Endothelial cell of umbilical vein (primary cell): ENCODE data around the gene MCTP1. TPM values are rescaled to one million over a fixed set of nuclear protein-coding genes. Genes with fewer than 3 reads are reported as not detected.

ENCODE experiments used
- BruUV-seq: library from RNA; stranded (reverse); fragments of 400-500 nt; replicated peaks from 2 replicates; lab custom pipeline; 2021; lab: Mats Ljungman, UMichigan
- CTCF ChIA-PET: fragments of 300-600, 350-600 bp; sonication (Branson Sonifier 250); formaldehyde crosslinking; loops from one replicate; lab custom pipeline; 2021; ENCODE audit warnings: antibody characterized with exemption, inconsistent platforms; lab: Charles Lee
- POLR2A ChIA-PET: fragments of 300-600, 350-600 bp; sonication (Branson Sonifier 250); formaldehyde crosslinking; loops from one replicate; lab custom pipeline; 2021; ENCODE audit warnings: antibody characterized with exemption, inconsistent platforms; lab: Charles Lee
- DNase-seq: peaks from one replicate; pipeline ENCODE4 v3.0.0-alpha.2; 2011; ENCODE audit warnings: low read depth, low spot score
- FAIRE-seq: peaks from 2 replicates; lab custom pipeline; 2011; peaks lifted over from hg19 to GRCh38; lab: Jason Lieb, UNC
- H2AFZ ChIP-seq: 2 replicates; pipeline ENCODE4 v1.6.0; 2012; ENCODE audit warnings: low read depth, low read length, control low read depth, inconsistent platforms
- H3K27ac ChIP-seq: 2 replicates; pipeline ENCODE4 v1.5.1; 2011; ENCODE audit warnings: low read depth, mild to moderate bottlenecking, control low read depth, low read length, moderate library complexity; ENCODE audit not compliant: insufficient read depth
- H3K27me3 ChIP-seq, 2 experiments: 2 replicates each; pipeline versions ENCODE4 v1.6.0 to v1.6.1; 2011; ENCODE audit warnings: low read length in 2 of 2, mixed read lengths in 1 of 2; ENCODE audit not compliant: control insufficient read depth in 2 of 2, insufficient read depth in 2 of 2
- H3K36me3 ChIP-seq, 2 experiments: 2 replicates in 1 of 2; 3 replicates in 1 of 2; pipeline ENCODE4 v1.5.1; 2011; ENCODE audit warnings: low read length in 2 of 2, mild to moderate bottlenecking in 1 of 2, moderate library complexity in 1 of 2; ENCODE audit not compliant: control insufficient read depth in 2 of 2, insufficient read depth in 2 of 2; ENCODE audit errors: extremely low read depth in 1 of 2
- H3K4me1 ChIP-seq: 3 replicates; pipeline ENCODE4 v1.5.1; 2011; ENCODE audit warnings: mild to moderate bottlenecking, low read length; ENCODE audit not compliant: control insufficient read depth, insufficient read depth; ENCODE audit errors: extremely low read depth
- H3K4me2 ChIP-seq: 2 replicates; pipeline ENCODE4 v1.6.1; 2011; ENCODE audit warnings: low read length, control low read depth, mixed read lengths; ENCODE audit not compliant: insufficient read depth
- H3K4me3 ChIP-seq, 3 experiments: fragments of 200-600 bp in 1 of 3; sonication (generic), shearing (Covaris generic) in 1 of 3; replicated peaks in 1 of 3; 2 replicates each; pipeline ENCODE4 v1.5.1; 2011 to 2016; ENCODE audit warnings: control low read depth in 3 of 3, low read length in 3 of 3, mild to moderate bottlenecking in 2 of 3, inconsistent platforms in 1 of 3, low read depth in 1 of 3, moderate library complexity in 1 of 3; ENCODE audit not compliant: insufficient read depth in 1 of 3
- H3K79me2 ChIP-seq: 2 replicates; pipeline ENCODE4 v1.6.0; 2012; ENCODE audit warnings: low read length, inconsistent platforms; ENCODE audit not compliant: control insufficient read depth, insufficient read depth
- H3K9ac ChIP-seq: replicated peaks from 2 replicates; pipeline ENCODE3; 2011; ENCODE audit warnings: low read length, control low read depth; ENCODE audit not compliant: insufficient read depth; ENCODE audit errors: extremely low read depth
- H3K9me1 ChIP-seq: replicated peaks from 3 replicates; pipeline ENCODE4 v1.6.0; 2011; ENCODE audit warnings: mild to moderate bottlenecking, low read length; ENCODE audit not compliant: control insufficient read depth, insufficient read depth; ENCODE audit errors: extremely low read depth
- H3K9me3 ChIP-seq: replicated peaks from 2 replicates; pipeline ENCODE4 v1.5.1; 2012; ENCODE audit warnings: low read length, inconsistent platforms; ENCODE audit not compliant: control insufficient read depth, insufficient read depth
- H4K20me1 ChIP-seq: replicated peaks from 2 replicates; pipeline ENCODE3; 2011; ENCODE audit warnings: mild to moderate bottlenecking, low read length; ENCODE audit not compliant: control insufficient read depth, insufficient read depth; ENCODE audit errors: extremely low read depth
- CTCF ChIP-seq, 2 donors: IDR thresholded peaks; 1 replicate in 1 of 2; 2 replicates in 1 of 2; pipeline ENCODE4 v1.5.1; 2011; ENCODE audit warnings: low read length in 2 of 2, mild to moderate bottlenecking in 2 of 2, moderate library complexity in 2 of 2, control low read depth in 1 of 2, inconsistent platforms in 1 of 2, low read depth in 1 of 2; ENCODE audit not compliant: insufficient read depth in 1 of 2; ENCODE audit errors: extremely low read depth in 1 of 2
- EZH2 ChIP-seq: IDR thresholded peaks from 2 replicates; pipeline ENCODE4 v1.6.1; 2012; ENCODE audit warnings: borderline replicate concordance, low read depth, mild to moderate bottlenecking, moderate library complexity, low read length, inconsistent platforms; ENCODE audit not compliant: severe bottlenecking
- FOS ChIP-seq: IDR thresholded peaks from 2 replicates; pipeline ENCODE4 v1.6.1; 2011; ENCODE audit warnings: mild to moderate bottlenecking, low read length, moderate library complexity, borderline replicate concordance; ENCODE audit not compliant: insufficient read depth
- GATA2 ChIP-seq: IDR thresholded peaks from 2 replicates; pipeline ENCODE4 v1.7.0; 2011; ENCODE audit warnings: low read depth, mild to moderate bottlenecking, moderate library complexity, mixed read lengths, low read length; ENCODE audit not compliant: insufficient read length, insufficient read depth
- JUN ChIP-seq: IDR thresholded peaks from 2 replicates; pipeline ENCODE4 v1.6.1; 2011; ENCODE audit warnings: borderline replicate concordance, low read depth; ENCODE audit not compliant: insufficient read length, insufficient read depth
- MYC ChIP-seq: IDR thresholded peaks from one replicate; pipeline ENCODE4 v1.6.1; 2011; ENCODE audit warnings: mild to moderate bottlenecking, low read depth, low read length
- POLR2A ChIP-seq: IDR thresholded peaks from 2 replicates; pipeline ENCODE4 v1.6.1; 2012; ENCODE audit warnings: low read depth, mild to moderate bottlenecking, control low read depth, low read length
- POLR2AphosphoS5 ChIP-seq: IDR thresholded peaks from 2 replicates; pipeline ENCODE4 v1.6.1; 2012; ENCODE audit warnings: low read depth, mild to moderate bottlenecking, control low read depth, low read length, moderate library complexity; ENCODE audit not compliant: insufficient read depth
- dilution Hi-C: fragments of 300-500 bp; cut with MboI; formaldehyde crosslinking; loops from one replicate; pipeline ENCODE4 v1.15.0; 2019; ENCODE audit warnings: low sequenced_read_pairs; ENCODE audit not compliant: extremely low pct_ligation_motif_present
- intact Hi-C: fragments of 100-400 bp; cut with micrococcal nuclease; formaldehyde crosslinking; loops from one replicate; pipeline ENCODE4 v1.10.0; 2022
- polyA plus RNA-seq, 4 experiments: library from polyadenylated mRNA; depleted of rRNA in 3 of 4; stranded (reverse) in 3 of 4; unstranded in 1 of 4; fragments of >200 nt; gene quantifications; 2 replicates each; pipeline versions ENCODE4 v1.2.1 to v1.2.3, GENCODE V29; 2011 to 2012; ENCODE audit warnings: missing spikeins in 1 of 4
- total RNA-seq: library from RNA; stranded (reverse); gene quantifications from 2 replicates; pipeline ENCODE4 v1.2.3, GENCODE V29; 2021
- TF ChIP-seq, protein P1 (sequence below): IDR thresholded peaks from 2 replicates; pipeline ENCODE4 v1.6.1; 2011; ENCODE audit not compliant: insufficient read depth, insufficient read length

The MCTP1 gene
- total and polyA plus RNA-seq, 2 donors (not counting 3 experiments of a cell fraction or from before 2014, with no cell fraction given): 79.3 to 203 TPM

DNA sequence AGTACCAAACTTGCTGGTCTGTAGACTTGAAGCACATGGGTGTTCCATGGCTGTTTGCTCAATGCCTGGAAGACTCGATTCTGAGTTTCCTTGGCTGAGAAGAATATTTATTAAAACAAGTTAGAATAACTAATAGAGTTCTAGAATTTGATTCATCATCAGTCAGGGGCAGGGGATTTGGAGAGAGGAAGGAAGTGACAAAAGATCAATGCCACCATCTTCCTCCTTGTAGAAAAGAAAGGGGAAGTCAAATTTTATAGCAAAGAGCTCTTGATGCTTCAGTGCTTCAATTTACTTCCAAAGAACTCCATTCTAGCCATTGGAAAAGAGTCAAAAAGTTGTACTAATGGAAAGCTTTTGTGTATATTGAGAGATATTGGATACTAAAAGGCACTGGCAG, 236.3 kb downstream of the MCTP1 start:
- H4K20me1 ChIP-seq: peaks cover 3% of the 10 kb centered on the region
- H3K9ac ChIP-seq: no peak overlapping the region
- FAIRE-seq: no peak
- dilution Hi-C loops: no loop called here
- H3K9me1 ChIP-seq: no peaks in the 10 kb centered on the region
- H2AFZ ChIP-seq: no peak overlapping the region
- peaks cover 61% of the 10 kb centered on the region for H3K79me2 ChIP-seq
- intact Hi-C loops: no loop called here
- ChIA-PET POLR2A (no interaction called here), CTCF (interaction anchor here (1.0 to 1.1 kb wide), 2 partner anchors 11 to 79 kb away, joined by 3 read pairs; no protein-coding TSS in a partner anchor)
- H3K9me3 ChIP-seq: no peaks in the 10 kb centered on the region
- no peaks in the 10 kb centered on the region for H3K27me3 ChIP-seq
- TF ChIP-seq MYC (no peak), CTCF (IDR thresholded peaks at IDR 0.05; ENCODE audit: extremely low read depth in 1 of 2, insufficient read depth in 1 of 2, low read depth in 1 of 2, low read length in 2 of 2) (no peak), GATA2 (no peak), JUN (no peak), EZH2 (no peak), POLR2AphosphoS5 (no peak), POLR2A (no peak), FOS (no peak)
- TF ChIP-seq, protein P1, sequence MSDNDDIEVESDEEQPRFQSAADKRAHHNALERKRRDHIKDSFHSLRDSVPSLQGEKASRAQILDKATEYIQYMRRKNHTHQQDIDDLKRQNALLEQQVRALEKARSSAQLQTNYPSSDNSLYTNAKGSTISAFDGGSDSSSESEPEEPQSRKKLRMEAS: no peak
- no peak overlapping the region for H3K4me2 ChIP-seq
- no peak overlapping the region for H3K4me3 ChIP-seq
- H3K4me1 ChIP-seq: peaks cover 17% of the 10 kb centered on the region
- no peak for DNase-seq
- H3K36me3 ChIP-seq: peaks cover 0 to 2% of the 10 kb centered on the region in 2 experiments
- no peak overlapping the region for H3K27ac ChIP-seq
- no TSS peak for BruUV-seq
